BLaER1 (cell line): ENCODE results near the gene PMS1.
"Not testable (repeated sequence)": the region's sequence is repeated elsewhere in the genome, so short reads cannot be mapped to it uniquely, and the experiment has no call there.

ENCODE experiments used
- H3K27ac ChIP-seq: shearing (Covaris generic); formaldehyde crosslinking; 2 replicates; pipeline ENCODE4 v1.8.1; 2022
- H3K27me3 ChIP-seq: shearing (Covaris generic); formaldehyde crosslinking; 2 replicates; pipeline ENCODE4 v1.8.1; 2022
- H3K36me3 ChIP-seq: shearing (Covaris generic); formaldehyde crosslinking; 2 replicates; pipeline ENCODE4 v1.8.1; 2022
- H3K4me1 ChIP-seq: shearing (Covaris generic); formaldehyde crosslinking; 2 replicates; pipeline ENCODE4 v1.8.1; 2022
- H3K4me2 ChIP-seq: shearing (Covaris generic); formaldehyde crosslinking; 2 replicates; pipeline ENCODE4 v1.8.1; 2022
- H3K4me3 ChIP-seq: shearing (Covaris generic); formaldehyde crosslinking; 2 replicates; pipeline ENCODE4 v1.8.1; 2022
- H3K9ac ChIP-seq: shearing (Covaris generic); formaldehyde crosslinking; 2 replicates; pipeline ENCODE4 v1.8.1; 2022
- H3K9me3 ChIP-seq: shearing (Covaris generic); formaldehyde crosslinking; 2 replicates; pipeline ENCODE4 v1.8.1; 2022
- H4K20me1 ChIP-seq: shearing (Covaris generic); formaldehyde crosslinking; 2 replicates; pipeline ENCODE4 v1.8.1; 2022
- Cebpa-rat ChIP-seq: shearing (Covaris generic); IDR thresholded peaks from 2 replicates; pipeline ENCODE4 v1.8.1; 2022

PMS1 gene

GRCh38 chr2:189880429-189880828, 96.2 kb downstream of the PMS1 start:
- TF ChIP-seq Cebpa-rat: no peak
- H3K27ac ChIP-seq: no peak overlapping the region

GRCh38 chr2:189880832-189881492, 96.7 kb downstream of the PMS1 start:
- H3K27me3 ChIP-seq: no peaks in the 10 kb centered on the region
- peaks cover 33% of the 10 kb centered on the region for H3K36me3 ChIP-seq
- no peaks in the 10 kb centered on the region for H4K20me1 ChIP-seq
- no peak overlapping the region for H3K27ac ChIP-seq
- no peak overlapping the region for H3K4me3 ChIP-seq
- no peak overlapping the region for H3K9ac ChIP-seq
- no peak for TF ChIP-seq Cebpa-rat
- H3K4me2 ChIP-seq: no peak overlapping the region
- peaks cover 19% of the 10 kb centered on the region; the same call in 1 of the 2 replicates for H3K4me1 ChIP-seq
- peaks cover 13% of the 10 kb centered on the region; the same call in 1 of the 2 replicates for H3K9me3 ChIP-seq

More at GRCh38 chr2:189880429-189880828, 96.2 kb downstream of the PMS1 start:
- H3K4me1 ChIP-seq: peaks cover 15% of the 10 kb centered on the region; the same call in 1 of the 2 replicates
- H3K9me3 ChIP-seq: peaks cover 15% of the 10 kb centered on the region
- H3K36me3 ChIP-seq: peaks cover 35% of the 10 kb centered on the region
- H3K4me3 ChIP-seq: no peak overlapping the region
- H3K27me3 ChIP-seq: no peaks in the 10 kb centered on the region
- no peak overlapping the region for H3K9ac ChIP-seq
- no peaks in the 10 kb centered on the region for H4K20me1 ChIP-seq
- no peak overlapping the region for H3K4me2 ChIP-seq

- H3K27me3 ChIP-seq: no peaks in the 10 kb centered on the region
- H3K4me2 ChIP-seq: no peak overlapping the region
- no peak overlapping the region for H3K9ac ChIP-seq
- no peak for TF ChIP-seq Cebpa-rat
- no peak overlapping the region for H3K27ac ChIP-seq
- peaks cover 11% of the 10 kb centered on the region; the same call in 1 of the 2 replicates for H3K4me1 ChIP-seq
- H4K20me1 ChIP-seq: no peaks in the 10 kb centered on the region
- no peak overlapping the region for H3K4me3 ChIP-seq
- H3K9me3 ChIP-seq: peaks cover 4% of the 10 kb centered on the region; the same call in 1 of the 2 replicates
- no peaks in the 10 kb centered on the region for H3K36me3 ChIP-seq
These were observed 101.1 kb downstream of the PMS1 start for GRCh38 chr2:189885368-189885767.

- not testable (repeated sequence) for H3K36me3 ChIP-seq, H3K27me3 ChIP-seq, H3K4me2 ChIP-seq, H3K4me1 ChIP-seq, H4K20me1 ChIP-seq, H3K9ac ChIP-seq, H3K9me3 ChIP-seq, H3K27ac ChIP-seq, H3K4me3 ChIP-seq
These were observed 108.5 kb downstream of the PMS1 start for GRCh38 chr2:189892546-189893294.

DNA sequence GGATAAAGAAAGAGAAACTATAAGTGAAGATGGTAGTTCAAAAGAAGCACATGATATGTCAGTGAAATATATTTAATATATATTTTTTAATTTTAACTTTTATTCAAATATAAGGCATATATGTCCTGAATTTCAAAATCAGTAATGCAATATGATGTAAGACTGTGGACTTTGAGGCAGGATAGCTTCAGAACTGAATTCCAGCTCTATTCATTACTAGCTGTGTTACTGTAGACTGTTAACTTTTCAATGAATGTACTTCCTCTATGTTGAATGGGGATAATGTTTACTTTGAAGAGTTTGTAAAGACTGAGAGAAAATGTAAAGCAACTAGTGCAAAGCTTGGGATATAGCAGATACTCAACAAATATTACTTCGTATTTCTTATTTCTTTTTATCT, 112.6 kb downstream of the PMS1 start:
- H4K20me1 ChIP-seq: no peaks in the 10 kb centered on the region
- H3K4me3 ChIP-seq: no peak overlapping the region
- no peaks in the 10 kb centered on the region for H3K36me3 ChIP-seq
- TF ChIP-seq Cebpa-rat: no peak
- H3K9ac ChIP-seq: no peak overlapping the region
- no peak overlapping the region for H3K27ac ChIP-seq
- H3K4me1 ChIP-seq: no peaks in the 10 kb centered on the region
- H3K9me3 ChIP-seq: no peaks in the 10 kb centered on the region
- H3K4me2 ChIP-seq: no peak overlapping the region
- H3K27me3 ChIP-seq: no peaks in the 10 kb centered on the region

DNA sequence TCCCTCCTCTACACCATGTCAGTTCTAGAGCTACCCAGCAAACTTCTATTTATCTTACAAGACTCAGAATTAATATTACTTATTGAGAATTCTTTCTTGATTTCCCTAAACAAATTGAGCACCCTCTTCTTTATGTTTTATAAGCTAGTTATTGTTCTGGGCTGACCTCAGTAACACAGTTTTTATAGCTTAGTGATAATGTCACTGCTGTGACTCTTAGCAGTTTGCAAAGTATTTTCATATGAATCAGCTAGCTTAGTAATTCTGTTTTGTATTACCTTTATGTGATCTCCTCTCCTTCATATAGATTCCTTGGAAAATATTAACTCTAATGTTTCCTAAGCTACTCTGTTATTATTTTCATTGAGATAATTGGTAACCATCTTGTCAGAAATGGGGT, 114.9 kb downstream of the PMS1 start:
- no peak overlapping the region for H3K4me3 ChIP-seq
- H3K9me3 ChIP-seq: no peaks in the 10 kb centered on the region
- TF ChIP-seq Cebpa-rat: no peak
- H3K4me2 ChIP-seq: no peak overlapping the region
- H3K36me3 ChIP-seq: no peaks in the 10 kb centered on the region
- no peak overlapping the region for H3K27ac ChIP-seq
- no peaks in the 10 kb centered on the region for H3K4me1 ChIP-seq
- no peaks in the 10 kb centered on the region for H4K20me1 ChIP-seq
- no peak overlapping the region for H3K9ac ChIP-seq
- H3K27me3 ChIP-seq: no peaks in the 10 kb centered on the region

- no peaks in the 10 kb centered on the region for H3K9me3 ChIP-seq
- no peaks in the 10 kb centered on the region for H3K27me3 ChIP-seq
- H3K4me3 ChIP-seq: no peak overlapping the region
- H4K20me1 ChIP-seq: no peaks in the 10 kb centered on the region
- H3K4me1 ChIP-seq: no peaks in the 10 kb centered on the region
- H3K27ac ChIP-seq: no peak overlapping the region
- H3K36me3 ChIP-seq: no peaks in the 10 kb centered on the region
- H3K4me2 ChIP-seq: no peak overlapping the region
- TF ChIP-seq Cebpa-rat: no peak
- no peak overlapping the region for H3K9ac ChIP-seq
These were observed 116.5 kb downstream of the PMS1 start for GRCh38 chr2:189900726-189901125.

- Histone ChIP-seq H3K4me1 (no peaks in the 10 kb centered on the region), H3K4me2 (no peak overlapping the region), H3K9ac (no peak overlapping the region), H3K9me3 (no peaks in the 10 kb centered on the region), H3K27me3 (no peaks in the 10 kb centered on the region), H4K20me1 (no peaks in the 10 kb centered on the region), H3K36me3 (no peaks in the 10 kb centered on the region), H3K27ac (no peak overlapping the region), H3K4me3 (no peak overlapping the region)
- no peak for TF ChIP-seq Cebpa-rat
These were observed 117.4 kb downstream of the PMS1 start for GRCh38 chr2:189901664-189902063.

GRCh38 chr2:189913821-189914220, 129.6 kb downstream of the PMS1 start:
- no peaks in the 10 kb centered on the region for H3K27me3 ChIP-seq
- no peaks in the 10 kb centered on the region for H3K4me1 ChIP-seq

DNA sequence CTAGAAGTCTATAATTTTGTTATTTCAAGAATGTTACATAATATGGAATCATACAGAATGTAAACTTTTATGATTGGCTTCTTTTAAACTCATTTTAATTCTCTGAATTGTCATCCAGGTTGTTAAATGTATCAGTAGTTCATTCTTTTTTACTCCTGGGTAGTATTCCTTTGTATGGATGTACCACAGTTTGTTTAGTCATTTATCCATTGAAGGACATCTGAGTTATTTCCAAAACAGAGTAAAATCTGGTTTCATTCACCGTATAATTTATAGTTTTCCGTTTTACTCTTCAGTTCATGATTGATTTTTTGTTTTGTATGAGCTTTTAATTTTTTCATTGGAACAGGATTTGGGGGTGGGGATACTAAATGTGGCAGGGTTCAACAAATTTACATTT, 132.4 kb downstream of the PMS1 start:
- Histone ChIP-seq H3K4me2 (no peak overlapping the region), H3K36me3 (no peaks in the 10 kb centered on the region), H3K9me3 (no peaks in the 10 kb centered on the region), H4K20me1 (no peaks in the 10 kb centered on the region), H3K4me3 (no peak overlapping the region), H3K9ac (no peak overlapping the region), H3K27ac (no peak overlapping the region), H3K27me3 (no peaks in the 10 kb centered on the region), H3K4me1 (no peaks in the 10 kb centered on the region)
- no peak for TF ChIP-seq Cebpa-rat

More at GRCh38 chr2:189913821-189914220, 129.6 kb downstream of the PMS1 start:
- Histone ChIP-seq H3K9me3 (no peaks in the 10 kb centered on the region), H4K20me1 (no peaks in the 10 kb centered on the region), H3K4me2 (no peak overlapping the region), H3K27ac (no peak overlapping the region), H3K36me3 (no peaks in the 10 kb centered on the region), H3K9ac (no peak overlapping the region), H3K4me3 (no peak overlapping the region)
- TF ChIP-seq Cebpa-rat: no peak
